NCI-H69 (cell line): ENCODE data around the gene RIMBP2.
A peak's percentile ranks its signal among the peaks of the same experiment; 100 is the strongest.
"Not testable (repeated sequence)": the region's sequence is repeated elsewhere in the genome, so short reads cannot be mapped to it uniquely, and the experiment has no call there.

ENCODE experiments used
- DNase-seq: peaks from one replicate; lab custom pipeline; 2025; lab: John Stamatoyannopoulos, UW

RIMBP2 gene

DNA sequence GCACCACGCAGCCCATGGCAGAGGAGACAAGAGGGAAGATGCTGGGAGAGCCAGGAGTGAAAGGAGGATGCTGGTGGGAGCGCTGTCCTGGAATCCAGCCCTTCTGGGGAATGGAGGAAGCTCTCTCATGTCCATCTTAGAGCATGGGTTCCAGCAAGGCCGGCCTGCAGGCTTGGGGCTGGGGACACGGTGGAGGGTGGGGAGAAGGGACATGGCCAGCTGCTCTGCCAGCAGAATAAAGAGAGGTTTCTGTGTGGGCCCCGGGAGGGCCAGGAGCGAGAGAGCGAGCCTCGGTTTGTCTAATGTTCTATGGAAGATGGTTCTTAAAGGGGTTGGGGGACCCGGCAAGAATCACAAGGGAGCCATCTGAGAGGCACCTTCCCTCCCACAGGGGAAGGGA is 60.2 kb downstream of the RIMBP2 start:
- no peak for DNase-seq

- no peak for DNase-seq
Observed at GRCh38 chr12:130655010-130655409, 61.1 kb downstream of the RIMBP2 start.

DNA sequence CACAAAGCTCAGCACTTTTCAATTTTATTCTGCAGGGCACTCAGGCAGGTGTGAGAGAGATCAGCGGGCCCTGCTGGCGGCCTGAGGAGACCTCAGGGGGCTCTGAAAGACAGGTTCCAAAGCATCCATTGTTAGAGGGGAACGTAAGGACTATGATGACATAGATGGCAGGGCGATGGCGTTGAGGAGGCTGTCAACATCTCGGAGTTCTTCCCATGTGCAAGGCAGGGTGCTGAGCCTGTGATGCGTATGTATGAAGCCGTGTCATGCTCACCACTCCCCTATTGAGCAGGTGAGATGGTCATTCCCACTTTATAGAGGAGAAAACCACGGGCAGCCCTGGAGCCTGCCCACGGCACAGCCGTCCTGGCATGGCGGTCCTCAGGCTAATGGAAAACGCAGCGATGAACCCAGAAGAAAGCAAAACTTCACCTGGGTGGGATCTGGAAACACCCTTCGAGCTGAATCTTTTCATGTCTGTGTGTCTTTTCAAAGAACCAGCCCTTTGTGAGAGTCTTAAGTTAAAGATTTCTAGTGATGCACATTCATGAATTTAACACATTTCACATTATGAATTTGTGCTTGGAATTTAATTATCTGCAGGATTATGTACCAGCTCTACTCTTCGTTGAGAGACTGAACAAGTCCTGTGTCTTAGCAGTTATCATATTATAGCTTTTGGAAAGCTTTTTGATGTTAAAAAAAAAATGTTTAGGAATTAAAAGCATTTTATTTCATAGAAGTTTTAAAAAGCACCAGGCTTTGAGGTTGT is 64.7 kb downstream of the RIMBP2 start:
- no peak for DNase-seq

- no peak for DNase-seq
Observed at GRCh38 chr12:130650131-130650530, 66.0 kb downstream of the RIMBP2 start.

DNA sequence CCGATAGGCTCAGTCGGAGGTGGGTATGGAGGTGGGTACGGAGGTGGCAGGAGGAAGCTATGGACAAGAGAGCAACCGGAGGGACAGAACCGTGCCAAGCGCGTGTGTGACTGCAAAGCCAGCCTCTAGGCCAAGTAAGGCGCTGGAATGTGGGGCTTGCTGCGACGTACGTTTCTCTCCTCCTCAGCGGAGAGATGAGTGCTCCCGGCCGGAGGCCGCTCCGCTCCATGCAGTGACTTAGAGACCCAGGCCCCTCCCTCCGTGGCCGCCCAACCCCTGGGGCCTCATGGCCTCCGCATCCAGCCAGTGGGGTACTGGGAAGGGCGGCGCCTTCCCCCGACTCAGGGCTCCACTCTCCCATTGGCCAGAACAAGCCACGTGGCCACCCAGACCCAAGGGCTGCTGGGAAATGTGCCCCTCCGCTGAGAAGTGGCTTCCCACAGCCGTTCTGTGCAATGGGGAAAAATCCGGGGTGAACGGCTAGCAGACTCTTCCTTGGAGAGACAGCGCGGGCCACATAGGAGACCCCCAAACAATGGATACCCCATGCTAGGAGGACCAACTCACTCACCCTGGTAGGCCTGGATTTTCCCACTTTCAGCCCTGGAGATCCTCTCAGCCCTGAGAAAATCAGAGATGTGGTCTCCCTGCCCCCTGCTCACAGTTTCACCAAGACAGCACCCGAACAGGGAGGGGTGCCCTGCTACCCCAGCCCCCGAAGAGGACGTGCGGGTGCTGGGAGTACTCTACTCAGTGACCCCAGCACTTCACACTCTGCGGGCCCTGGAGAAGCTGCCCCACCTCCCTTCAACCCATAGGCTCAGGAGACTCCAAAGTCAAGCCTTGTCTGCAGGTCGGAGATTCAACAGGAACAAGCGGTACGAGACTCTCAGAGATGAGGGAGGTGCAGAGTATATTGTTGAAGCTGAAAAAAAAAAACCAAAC is 66.7 kb downstream of the RIMBP2 start:
- DNase-seq = no peak

DNA sequence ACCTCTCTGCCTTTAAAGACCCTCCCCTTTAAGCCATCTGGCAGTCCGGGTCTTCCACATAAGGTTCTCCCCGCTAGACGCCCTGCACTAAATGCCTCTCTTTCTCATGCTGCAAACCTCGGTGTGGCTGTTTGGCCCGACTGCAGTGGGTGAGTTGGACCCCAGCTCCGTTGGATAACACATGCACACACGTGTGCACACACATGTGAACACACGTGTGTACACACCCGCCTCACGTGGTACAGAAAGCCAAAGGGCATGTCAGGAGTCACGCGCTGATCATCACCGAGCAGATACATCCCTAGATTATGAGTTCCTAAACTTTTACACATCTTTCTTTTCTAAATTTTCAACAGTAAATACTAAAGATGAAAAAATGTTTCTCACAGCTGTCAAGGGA is 68.3 kb downstream of the RIMBP2 start:
- DNase-seq = no peak

DNA sequence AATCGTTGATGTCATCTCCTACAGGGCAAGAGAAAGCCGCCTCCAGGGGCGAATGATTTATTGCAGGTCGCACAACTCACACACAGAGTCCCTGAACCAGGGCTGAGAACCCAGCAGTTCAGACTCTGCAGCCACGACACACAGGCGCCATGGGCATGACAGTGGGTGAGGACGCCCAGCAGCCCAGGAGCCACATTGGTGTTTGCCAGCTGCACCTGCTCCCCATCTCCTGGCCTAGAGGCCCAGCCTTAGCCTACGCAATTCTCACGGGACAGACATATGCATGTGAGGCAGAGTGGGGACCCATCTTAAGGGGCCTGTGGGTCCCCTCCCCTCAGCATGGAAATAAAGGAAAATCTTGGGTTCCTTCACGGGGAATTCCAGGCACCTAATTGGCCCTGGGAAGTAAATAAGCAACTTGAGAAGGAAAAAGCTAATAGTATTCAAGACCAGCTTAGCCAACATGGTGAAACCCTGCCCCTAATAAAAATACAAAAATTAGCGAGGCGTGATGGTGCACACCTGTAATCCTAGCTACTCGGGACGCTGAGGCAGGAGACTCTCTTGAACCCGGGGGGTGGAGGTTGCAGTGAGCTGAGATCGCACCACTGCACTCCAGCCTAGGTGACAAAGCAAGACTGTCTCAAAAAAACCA is 69.3 kb downstream of the RIMBP2 start:
- DNase-seq = no peak

- not testable (repeated sequence) for DNase-seq
Observed at GRCh38 chr12:130646191-130646590, 69.9 kb downstream of the RIMBP2 start.

DNA sequence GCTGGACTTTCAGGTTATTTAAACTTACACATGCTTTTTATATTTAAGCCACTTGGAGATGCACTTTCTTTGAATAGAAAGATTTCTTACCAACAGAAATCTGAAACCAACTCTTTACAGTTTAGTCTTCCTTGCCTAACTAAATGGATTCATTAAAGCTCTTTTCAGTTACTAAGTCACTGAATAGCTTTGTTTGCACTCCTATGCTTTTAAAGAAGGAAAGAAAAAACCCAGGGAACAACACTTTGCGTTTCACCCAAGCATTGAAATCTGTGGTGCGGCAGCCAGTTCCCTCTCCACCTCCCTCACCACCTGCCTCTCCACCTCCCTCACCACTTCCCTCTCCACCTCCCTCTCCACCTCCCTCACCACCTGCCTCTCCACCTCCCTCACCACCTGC is 70.3 kb downstream of the RIMBP2 start:
- no peak for DNase-seq

GRCh38 chr12:130644566-130644965 is 71.5 kb downstream of the RIMBP2 start:
- DNase-seq = no peak

DNA sequence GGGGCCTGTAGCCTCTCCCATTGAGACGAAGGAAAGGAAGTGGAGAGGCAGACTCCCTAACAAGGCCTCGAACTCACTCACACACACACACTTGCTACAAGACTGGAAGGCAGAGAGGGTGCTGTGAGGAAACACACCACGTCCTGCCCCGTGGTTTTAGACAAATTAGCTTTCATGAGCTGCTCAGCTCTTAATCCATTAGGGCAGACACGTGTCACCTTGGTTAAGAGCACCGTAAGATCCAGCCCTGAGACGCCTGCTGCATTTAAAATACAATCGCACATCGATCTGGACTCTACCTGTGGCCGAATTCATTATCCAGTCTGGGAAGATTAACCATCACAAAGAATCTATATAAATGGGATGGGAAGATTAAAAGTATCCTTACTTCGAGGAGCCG is 72.0 kb downstream of the RIMBP2 start:
- no peak for DNase-seq

- DNase-seq = no peak
Observed at GRCh38 chr12:130642856-130643255, 73.2 kb downstream of the RIMBP2 start.

DNA sequence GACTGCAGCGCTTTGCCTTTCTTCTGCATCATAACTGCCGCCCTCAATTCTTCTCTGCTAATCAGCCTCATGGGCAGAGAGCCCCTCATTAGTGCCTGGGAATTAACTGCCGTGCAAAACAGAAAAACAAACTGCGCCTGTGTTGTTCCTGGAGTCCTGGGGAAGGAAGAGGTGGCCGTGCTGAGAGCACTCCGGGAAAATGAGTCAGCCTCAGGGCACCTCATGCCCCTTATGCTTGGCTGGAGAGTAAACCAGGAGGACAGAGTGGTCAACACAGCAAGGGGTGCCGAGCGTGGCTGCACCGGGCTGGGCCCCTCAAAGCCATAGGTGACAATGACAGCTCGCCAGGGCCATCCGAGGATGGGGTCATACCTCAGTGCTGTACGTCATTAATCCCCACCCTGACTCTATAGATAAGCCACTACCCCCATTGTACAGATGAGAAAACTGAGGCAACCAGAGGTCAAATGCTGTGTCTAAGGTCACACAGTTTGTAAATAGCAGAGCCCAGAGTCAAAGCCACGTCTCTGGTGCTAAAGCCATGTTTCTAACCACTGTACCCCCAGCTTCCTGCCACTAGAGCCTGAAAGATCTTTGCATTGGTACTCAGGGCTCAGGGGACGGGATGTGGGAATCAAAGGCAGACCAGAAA is 74.4 kb downstream of the RIMBP2 start:
- DNase-seq = no peak

- no peak for DNase-seq
Observed at GRCh38 chr12:130640901-130641300, 75.2 kb downstream of the RIMBP2 start.

DNA sequence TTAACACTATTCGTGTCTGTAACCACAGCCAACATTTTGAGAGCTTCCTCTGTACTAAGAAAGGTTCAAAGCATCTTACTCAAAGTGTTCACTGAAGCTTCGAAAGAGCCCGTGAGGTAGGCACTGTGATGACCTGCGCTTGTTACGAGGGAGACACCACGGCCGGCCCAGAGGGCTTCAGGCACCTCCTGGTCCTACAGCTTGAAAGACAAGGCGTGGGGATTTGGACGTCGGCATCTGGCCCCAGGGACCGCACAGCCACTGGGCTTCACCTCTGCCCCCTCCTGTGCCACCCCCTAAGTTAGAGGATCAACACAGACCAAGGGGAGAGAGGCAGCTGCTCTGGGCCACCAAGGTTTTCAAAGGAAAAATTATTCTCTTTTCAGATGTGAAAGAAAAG is 75.6 kb downstream of the RIMBP2 start:
- DNase-seq = no peak

GRCh38 chr12:130639476-130640424 is 76.3 kb downstream of the RIMBP2 start:
- no peak for DNase-seq

GRCh38 chr12:130636370-130636769 is 79.7 kb downstream of the RIMBP2 start:
- no peak for DNase-seq

DNA sequence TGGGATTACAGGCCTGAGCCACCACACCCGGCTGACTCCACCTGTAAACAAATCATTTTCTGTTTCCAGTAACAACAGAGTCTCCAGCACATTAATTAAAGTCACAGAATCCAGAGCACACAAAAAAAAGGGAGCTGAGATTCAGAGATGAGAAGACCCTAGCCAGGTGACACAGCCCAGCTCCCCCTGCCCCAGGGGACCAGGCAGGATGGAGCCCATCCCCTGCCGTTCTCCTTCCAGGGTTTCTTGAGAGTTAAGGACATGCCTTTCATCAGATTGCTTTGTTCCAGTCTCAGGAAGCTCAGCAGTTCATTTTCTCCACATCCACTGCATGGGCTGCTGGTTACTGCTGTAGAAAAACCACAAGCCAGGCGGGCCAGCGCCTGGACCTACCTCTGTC is 81.2 kb downstream of the RIMBP2 start:
- DNase-seq = peak; percentile 10

- DNase-seq = peak; percentile 82
Observed at GRCh38 chr12:130633771-130634170, 82.3 kb downstream of the RIMBP2 start.

DNA sequence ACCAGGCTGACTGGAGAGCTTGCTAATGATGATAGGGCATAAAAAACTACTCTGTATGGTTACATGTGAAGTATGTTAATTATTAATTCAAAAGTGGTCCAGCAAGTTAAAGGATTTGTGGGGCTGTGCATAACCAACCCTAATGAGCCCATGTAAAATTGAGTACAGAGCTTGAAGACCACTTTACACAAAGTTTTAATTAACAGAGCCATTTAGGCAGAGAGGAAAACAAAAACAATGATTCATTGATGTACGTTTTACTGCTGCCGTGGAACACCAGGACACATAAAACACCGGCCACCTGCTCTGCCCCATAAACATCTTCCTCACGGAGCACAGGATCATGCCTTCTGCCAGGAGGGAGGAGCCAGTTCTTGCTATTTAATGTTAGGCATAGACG is 83.5 kb downstream of the RIMBP2 start:
- DNase-seq = peak; percentile 28

GRCh38 chr12:130628304-130628703 is 87.8 kb downstream of the RIMBP2 start:
- DNase-seq = no peak
